HG02642 (cell line): ENCODE results near the gene GRAMD2B.
"Not testable (repeated sequence)": the region's sequence is repeated elsewhere in the genome, so short reads cannot be mapped to it uniquely, and the experiment has no call there.

Experiments
- ATAC-seq: cut with Tn5 transposase; IDR thresholded peaks from one replicate; pipeline ENCODE4 v1.9.1; 2021; ENCODE audit warnings: mild to moderate bottlenecking; ENCODE audit not compliant: unreplicated experiment, poor library complexity

The GRAMD2B gene

GRCh38 chr5:126403876-126404275 is 19.3 kb upstream of the GRAMD2B start:
- no peak for ATAC-seq

GRCh38 chr5:126410623-126411022 is 12.6 kb upstream of the GRAMD2B start:
- ATAC-seq, result no peak

- ATAC-seq, result no peak
Measured at GRCh38 chr5:126413856-126414255, 9.4 kb upstream of the GRAMD2B start.

GRCh38 chr5:126414874-126415502 is 8.2 kb upstream of the GRAMD2B start:
- no peak for ATAC-seq

GRCh38 chr5:126415789-126416188 is 7.4 kb upstream of the GRAMD2B start:
- ATAC-seq, result no peak

- ATAC-seq, result no peak
Measured at GRCh38 chr5:126416266-126416925, 6.8 kb upstream of the GRAMD2B start.

- ATAC-seq, result no peak
Measured at GRCh38 chr5:126417178-126417577, 6.0 kb upstream of the GRAMD2B start.

- no peak for ATAC-seq
Measured at GRCh38 chr5:126419102-126419501, 4.1 kb upstream of the GRAMD2B start.

GRCh38 chr5:126428421-126428820 is 5.2 kb downstream of the GRAMD2B start:
- ATAC-seq, result no peak

GRCh38 chr5:126430631-126431030 is 7.4 kb downstream of the GRAMD2B start:
- ATAC-seq, result no peak

GRCh38 chr5:126433701-126434100 is 10.5 kb downstream of the GRAMD2B start:
- ATAC-seq, result no peak

GRCh38 chr5:126435261-126435660 is 12.1 kb downstream of the GRAMD2B start:
- no peak for ATAC-seq

- no peak for ATAC-seq
Measured at GRCh38 chr5:126435714-126436113, 12.5 kb downstream of the GRAMD2B start.

- ATAC-seq, result peak; percentile 18
Measured at GRCh38 chr5:126437721-126438120, 14.5 kb downstream of the GRAMD2B start.

GRCh38 chr5:126438267-126438666 is 15.1 kb downstream of the GRAMD2B start:
- ATAC-seq, result peak; percentile 80

- no peak for ATAC-seq
Measured at GRCh38 chr5:126438868-126439267, 15.7 kb downstream of the GRAMD2B start.

- ATAC-seq, result not testable (repeated sequence)
Measured at GRCh38 chr5:126439724-126440123, 16.5 kb downstream of the GRAMD2B start.

- ATAC-seq, result no peak
Measured at GRCh38 chr5:126441230-126441629, 18.0 kb downstream of the GRAMD2B start.

- ATAC-seq, result peak; percentile 94
Measured at GRCh38 chr5:126443374-126443851, 20.2 kb downstream of the GRAMD2B start.

- ATAC-seq, result no peak
Measured at GRCh38 chr5:126444137-126444536, 20.9 kb downstream of the GRAMD2B start.

- no peak for ATAC-seq
Measured at GRCh38 chr5:126445502-126446174, 22.4 kb downstream of the GRAMD2B start.
